ENCODE results near the gene ZDHHC17. TPM values are rescaled to one million over a fixed set of nuclear protein-coding genes. Genes with fewer than 3 reads are reported as not detected.

ZDHHC17 gene
- total and polyA plus RNA-seq, 7 donors, result 0.92 to 54.3 (median 38.6) TPM

GRCh38 chr12:76874491-76875190 is 110.7 kb downstream of the ZDHHC17 start:
- intact Hi-C loops (cut with DNase I), result loop anchor here (5.0 to 10.0 kb wide), 2 partner anchors 112 to 790 kb away; partner anchors contain the start of genes NAP1L1 and ZDHHC17

GRCh38 chr12:76876696-76877229 is 112.8 kb downstream of the ZDHHC17 start:
- intact Hi-C loops (cut with DNase I), result loop anchor here (5.0 to 10.0 kb wide), 2 partner anchors 114 to 792 kb away; partner anchors contain the start of genes NAP1L1 and ZDHHC17
- 83 to 91% methylated on average over 2 of the region's 2 CpGs for WGBS, 2 donors
- no peak for TF ChIP-seq CTCF (IDR thresholded peaks at IDR 0.05)
- TF ChIP-seq POLR2AphosphoS5 (IDR thresholded peaks at IDR 0.05), result no peak
- TF ChIP-seq EP300 (IDR thresholded peaks at IDR 0.05), result no peak
- no peak for TF ChIP-seq POLR2A (IDR thresholded peaks at IDR 0.05)
- no peaks in the 10 kb centered on the region for H3K9me3 ChIP-seq
- H3K27me3 ChIP-seq, result no peaks in the 10 kb centered on the region
- H3K4me1 ChIP-seq, result peaks cover 0 to 29% (median 20%) of the 10 kb centered on the region in 4 donors
- no peak overlapping the region for H3K27ac ChIP-seq
- no peak for DNase-seq
- H3K36me3 ChIP-seq, result no peaks in the 10 kb centered on the region
- no peak overlapping the region for H3K4me3 ChIP-seq

More at GRCh38 chr12:76874491-76875190, 110.7 kb downstream of the ZDHHC17 start:
- WGBS, 2 donors, result 71 to 85% methylated on average over 11 of the region's 11 CpGs
- no peaks in the 10 kb centered on the region for H3K27me3 ChIP-seq
- no peaks in the 10 kb centered on the region for H3K9me3 ChIP-seq
- no peaks in the 10 kb centered on the region for H3K36me3 ChIP-seq
- H3K27ac ChIP-seq, result peak overlapping the region in 2 of 4 donors; percentile 24 to 77
- TF ChIP-seq EP300 (IDR thresholded peaks at IDR 0.05) (no peak), POLR2AphosphoS5 (IDR thresholded peaks at IDR 0.05) (no peak), POLR2A (IDR thresholded peaks at IDR 0.05) (no peak), CTCF (IDR thresholded peaks at IDR 0.05) (no peak)
- H3K4me3 ChIP-seq, result no peak overlapping the region
- DNase-seq, result no peak
- H3K4me1 ChIP-seq, result peaks cover 0 to 25% (median 16%) of the 10 kb centered on the region in 4 donors

GRCh38 chr12:76878099-76878898 is 114.4 kb downstream of the ZDHHC17 start:
- Histone ChIP-seq H3K4me1 (peaks cover 0 to 25% (median 20%) of the 10 kb centered on the region in 4 donors), H3K27ac (peak overlapping the region; percentile 81 to 93 (median 90))

More at GRCh38 chr12:76878099-76878898, 114.4 kb downstream of the ZDHHC17 start:
- no peak for TF ChIP-seq CTCF (IDR thresholded peaks at IDR 0.05)
- TF ChIP-seq POLR2AphosphoS5 (IDR thresholded peaks at IDR 0.05), result no peak
- TF ChIP-seq POLR2A (IDR thresholded peaks at IDR 0.05), result no peak
- TF ChIP-seq EP300 (IDR thresholded peaks at IDR 0.05), result no peak
- no peaks in the 10 kb centered on the region for H3K27me3 ChIP-seq
- no peak for DNase-seq
- whole genome bisulfite sequencing, 2 donors, result 1% methylated on average over 44 of the region's 44 CpGs
- no peaks in the 10 kb centered on the region for H3K9me3 ChIP-seq
- intact Hi-C loops (cut with DNase I), result loop anchor here (5.0 to 10.0 kb wide), 2 partner anchors 116 to 793 kb away; partner anchors contain the start of genes NAP1L1 and ZDHHC17
- peak overlapping the region; percentile 55 to 75 (median 72) for H3K4me3 ChIP-seq
- H3K36me3 ChIP-seq, result no peaks in the 10 kb centered on the region

Measured in sigmoid colon (tissue), 7 donors.